ENCODE measurements around the gene STXBP6.
A peak's percentile ranks its signal among the peaks of the same experiment; 100 is the strongest.

Gene STXBP6

DNA sequence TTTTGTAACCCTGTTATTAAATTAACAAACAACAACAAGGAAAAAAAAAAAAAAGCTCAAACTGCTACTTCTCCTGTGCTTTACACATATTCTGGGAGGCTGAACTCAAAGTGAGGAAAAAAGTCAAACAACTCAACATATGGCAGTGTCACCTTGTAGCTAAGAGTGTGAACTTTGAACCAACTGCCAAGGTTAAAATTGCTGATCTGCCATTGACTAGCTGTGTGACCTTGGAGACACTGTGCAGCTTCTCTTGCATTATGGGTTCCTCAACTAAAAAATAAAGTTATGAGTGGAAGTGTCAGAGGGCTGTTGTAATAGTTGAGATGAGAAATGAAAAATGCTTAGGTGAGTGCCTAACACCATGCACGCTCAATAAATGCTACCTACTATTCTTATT lies 34.2 kb downstream of the STXBP6 start:
- no peak for DNase-seq (ENCODE audit: low read depth)

DNA sequence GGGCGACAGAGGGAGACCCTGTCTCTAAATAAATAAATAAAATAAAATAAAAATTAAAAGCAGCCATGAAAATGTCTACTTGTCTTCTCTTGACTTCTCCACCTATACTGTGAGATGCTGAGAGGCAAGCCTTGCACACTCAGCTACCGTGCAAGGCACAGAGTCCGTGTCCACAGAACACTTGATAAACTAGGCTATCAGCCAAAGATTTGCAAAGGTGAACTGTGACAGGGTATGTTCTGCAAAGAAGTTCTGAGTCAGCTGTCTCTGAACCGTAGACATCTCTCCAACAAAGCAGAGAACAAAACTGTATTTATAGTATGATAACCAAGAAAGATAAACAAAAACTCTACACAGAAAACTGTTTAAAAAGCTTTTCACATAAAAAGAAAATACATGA lies 35.5 kb downstream of the STXBP6 start:
- DNase-seq (ENCODE audit: low read depth) = peak; percentile 15

DNA sequence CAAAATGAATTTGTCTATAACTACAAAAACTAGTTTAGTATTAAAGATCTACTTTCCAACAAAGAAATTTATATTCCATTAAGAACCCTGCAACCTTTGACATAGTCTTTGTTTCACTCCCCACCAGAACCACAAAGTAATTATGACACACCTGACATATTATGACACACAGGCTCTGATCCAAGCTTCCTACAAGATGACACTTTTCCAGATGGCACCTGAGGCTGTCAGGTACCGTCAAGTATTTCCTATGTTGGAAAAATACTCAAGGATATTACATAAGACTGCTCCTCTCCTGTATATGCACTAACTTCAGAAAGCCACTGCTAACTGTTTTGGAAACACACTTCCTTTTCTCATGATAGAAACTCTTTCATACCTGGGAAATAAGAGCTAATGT lies 38.9 kb downstream of the STXBP6 start:
- DNase-seq (ENCODE audit: low read depth) = no peak

DNA sequence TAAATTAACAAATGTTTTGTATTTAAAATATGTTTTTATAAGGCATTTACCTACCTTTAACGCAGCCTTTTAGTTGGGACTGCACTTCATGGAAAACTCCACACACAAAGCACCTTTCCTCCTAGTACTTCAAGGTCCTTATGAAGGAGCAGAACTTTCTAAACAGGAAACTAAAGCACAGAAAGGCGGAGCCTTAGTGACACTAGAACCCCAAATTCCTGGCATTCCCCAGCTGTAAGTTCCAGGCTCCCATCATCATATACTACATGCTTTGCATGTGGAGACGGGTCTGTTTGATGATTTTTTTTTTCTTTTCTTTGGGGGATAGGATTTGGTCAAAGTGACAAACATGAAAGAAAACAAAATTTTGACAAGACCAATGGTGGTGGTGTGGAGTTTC lies 39.5 kb downstream of the STXBP6 start:
- DNase-seq (ENCODE audit: low read depth) = peak; percentile 9

DNA sequence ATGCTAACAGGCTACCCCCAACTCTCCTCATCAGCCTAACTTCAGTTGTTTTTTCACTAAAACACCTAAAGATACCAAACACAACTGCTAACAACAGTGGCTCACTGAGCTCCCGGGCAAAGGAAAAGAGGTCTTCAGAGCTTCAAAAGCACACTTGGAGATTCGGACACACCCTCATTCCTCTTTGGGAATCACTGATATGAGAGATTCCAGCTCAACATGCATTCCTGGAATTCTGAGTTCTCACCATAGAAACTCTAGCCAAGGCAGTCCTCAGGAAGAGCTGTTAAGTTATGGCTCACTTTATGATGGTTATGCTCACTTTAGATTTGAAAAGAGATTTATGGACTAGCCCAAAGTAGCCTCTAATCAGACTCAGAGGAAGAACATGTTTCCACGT lies 40.1 kb downstream of the STXBP6 start:
- DNase-seq (ENCODE audit: low read depth) = peak; percentile 11

DNA sequence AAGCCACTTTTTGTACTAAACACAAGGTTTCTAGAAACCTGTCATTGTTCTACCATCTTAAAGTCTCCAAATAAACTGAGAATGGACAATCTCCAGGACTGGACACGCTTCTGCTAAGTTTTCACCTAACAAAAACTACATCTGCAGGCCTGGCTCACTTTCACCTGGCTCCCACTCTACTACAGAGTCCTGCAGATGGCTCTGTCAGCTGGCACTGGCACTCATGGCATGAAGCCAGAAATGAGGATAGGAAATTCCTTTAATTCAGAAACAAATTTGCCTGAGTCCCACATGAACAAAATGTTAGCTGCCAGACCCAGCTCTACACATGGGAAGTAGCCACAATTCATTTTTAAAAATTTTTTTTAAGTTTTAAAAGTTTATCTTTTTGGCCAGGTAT lies 42.1 kb downstream of the STXBP6 start:
- DNase-seq (ENCODE audit: low read depth) = no peak

DNA sequence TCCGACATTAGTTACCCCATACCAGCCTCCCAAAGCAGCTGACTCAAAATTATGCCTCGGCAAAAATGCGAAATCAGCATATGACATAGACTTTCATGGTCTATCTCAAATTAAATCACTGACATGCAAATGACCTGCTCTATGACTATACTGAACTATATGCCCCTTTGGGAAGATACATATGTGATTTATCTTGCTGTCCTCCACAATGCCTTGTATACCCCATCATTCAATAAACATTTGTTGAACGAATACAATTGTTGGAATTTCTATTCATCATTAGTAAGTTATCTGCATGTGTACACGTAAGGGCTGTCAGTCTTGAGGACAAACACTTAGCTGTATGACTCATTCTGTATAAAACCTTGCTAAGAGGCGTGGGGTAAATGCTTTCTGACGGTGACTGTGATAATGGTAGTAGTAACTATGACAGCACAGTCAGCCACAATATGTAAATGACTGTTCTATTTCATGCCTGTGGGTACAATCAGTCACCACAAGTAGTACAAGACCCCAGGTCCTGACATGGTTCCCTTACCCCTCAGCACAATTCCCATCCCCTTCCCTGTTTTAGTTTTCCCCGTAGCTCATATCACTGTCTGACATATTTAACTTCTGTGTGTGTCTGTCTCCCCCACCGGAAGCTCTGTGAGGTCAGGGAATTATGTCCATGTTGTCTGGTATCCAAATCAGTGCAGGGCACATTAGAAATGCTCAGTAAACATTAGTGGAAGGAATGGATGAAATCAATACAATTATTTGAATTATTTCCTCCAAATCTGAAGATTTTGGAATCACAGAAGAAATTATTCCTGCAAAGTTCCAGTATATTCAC lies 42.8 kb downstream of the STXBP6 start:
- peak; percentile 94 for DNase-seq (ENCODE audit: low read depth)

DNA sequence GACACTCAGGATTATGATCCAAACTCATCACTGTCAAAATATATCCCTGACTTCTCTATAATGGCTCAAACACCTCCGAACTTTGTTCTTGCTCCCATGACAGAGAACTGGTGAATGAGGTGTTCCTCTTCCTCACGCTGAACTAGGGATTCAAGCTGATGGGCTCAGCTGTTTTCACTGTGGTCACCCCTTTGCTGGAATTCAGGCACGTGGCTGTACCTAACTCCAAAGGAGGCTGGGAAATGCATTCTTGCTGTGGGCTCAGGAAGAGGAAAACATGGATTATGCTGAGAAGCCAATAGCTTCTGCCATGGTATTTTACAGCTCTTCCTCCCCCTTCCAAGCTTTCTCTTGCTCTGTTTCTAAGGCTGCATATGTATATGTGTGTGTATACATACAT lies 43.9 kb downstream of the STXBP6 start:
- no peak for DNase-seq (ENCODE audit: low read depth)

DNA sequence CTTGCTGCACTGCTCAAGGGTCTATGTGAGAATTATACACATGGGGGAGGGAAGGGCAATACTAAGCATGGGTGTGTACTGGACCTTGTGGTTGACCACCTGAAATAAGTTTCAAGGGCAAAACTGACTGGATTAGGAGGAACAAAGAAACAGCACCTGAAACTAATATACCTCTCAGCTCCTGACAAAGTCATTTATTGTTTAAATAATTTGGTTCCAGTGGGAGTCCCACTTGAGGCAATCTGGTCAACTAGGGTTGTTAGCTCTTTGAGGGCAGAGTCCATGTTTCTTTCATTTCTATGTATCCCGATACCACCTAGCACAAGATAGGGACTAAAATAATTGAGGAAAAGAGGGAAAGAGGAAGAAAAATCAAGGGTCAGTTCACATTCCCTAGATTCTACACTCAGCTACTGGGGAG lies 45.5 kb downstream of the STXBP6 start:
- DNase-seq (ENCODE audit: low read depth) = no peak

DNA sequence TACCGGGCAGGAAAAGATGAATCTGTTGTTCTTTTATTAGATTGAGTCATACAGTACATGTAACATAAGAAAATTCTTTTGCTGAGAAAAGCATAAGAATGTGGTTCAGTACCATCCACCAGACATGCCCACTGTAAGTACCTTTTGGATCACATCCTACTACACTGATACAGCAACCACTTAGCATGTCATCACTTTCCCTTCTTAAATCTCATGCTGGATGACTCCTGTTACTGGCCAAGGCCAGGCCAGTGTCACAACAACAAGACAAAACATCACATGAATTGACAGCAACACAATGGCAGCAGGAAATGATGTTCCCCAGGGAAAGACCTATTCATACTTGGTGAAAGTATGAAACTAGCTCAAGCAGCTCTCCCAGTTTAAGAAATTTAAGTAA lies 46.4 kb downstream of the STXBP6 start:
- DNase-seq (ENCODE audit: low read depth) = peak; percentile 55

DNA sequence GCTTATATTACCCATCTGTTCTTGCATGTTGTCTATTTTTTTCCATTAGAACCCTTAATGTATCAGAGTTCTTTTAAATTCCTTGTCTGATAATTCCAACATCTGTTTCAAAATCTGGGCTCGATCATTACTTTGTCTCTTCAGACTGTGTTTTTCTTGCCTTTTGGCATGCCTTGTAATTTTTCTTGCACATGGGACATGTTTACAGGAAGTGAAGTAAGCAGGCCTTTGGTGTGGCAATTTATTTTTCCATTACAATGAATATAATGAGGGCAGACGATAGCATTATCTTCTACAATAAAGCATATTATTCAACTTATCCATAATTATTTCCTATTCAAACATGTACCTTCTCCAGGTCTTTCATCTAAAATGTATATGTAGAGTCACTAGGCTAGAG lies 48.3 kb downstream of the STXBP6 start:
- DNase-seq (ENCODE audit: low read depth) = peak; percentile 17

DNA sequence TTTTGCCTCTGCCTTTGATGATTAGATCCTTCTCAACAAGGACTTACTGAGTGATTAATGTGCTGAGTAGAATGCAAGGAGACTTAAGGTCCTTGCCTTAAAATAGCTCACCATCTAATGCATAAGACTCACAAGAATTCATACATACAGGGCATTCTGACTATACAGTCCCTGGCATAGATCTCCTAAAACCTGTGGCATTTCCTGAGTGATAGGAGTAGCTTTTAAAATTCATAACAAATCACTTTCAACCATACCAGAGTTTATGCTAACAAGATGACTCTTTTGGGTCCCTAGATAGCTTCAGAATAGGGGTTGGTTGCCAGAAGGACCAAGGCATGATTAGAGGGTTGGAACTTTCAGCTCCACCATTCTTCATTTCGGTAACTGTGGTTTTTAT lies 48.8 kb downstream of the STXBP6 start:
- DNase-seq (ENCODE audit: low read depth) = peak; percentile 58

DNA sequence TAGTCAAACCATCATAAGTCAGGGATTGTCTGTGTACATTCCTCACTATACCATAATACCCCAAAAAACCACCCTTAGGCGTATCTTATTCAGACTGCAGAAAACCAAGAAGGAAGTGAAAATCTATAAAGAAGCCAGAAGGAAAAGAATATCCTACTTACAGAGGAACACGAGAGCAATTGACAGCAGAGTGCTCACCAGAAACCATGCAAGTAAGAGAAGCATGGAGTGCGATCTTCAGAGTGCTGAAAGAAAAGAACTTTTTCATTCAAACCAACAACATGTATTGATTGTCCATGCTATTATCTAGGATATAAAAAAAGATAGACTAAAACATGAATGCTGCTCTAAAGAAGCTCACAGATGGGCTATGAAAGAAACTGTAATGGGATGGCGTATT lies 50.8 kb downstream of the STXBP6 start:
- DNase-seq (ENCODE audit: low read depth) = no peak

DNA sequence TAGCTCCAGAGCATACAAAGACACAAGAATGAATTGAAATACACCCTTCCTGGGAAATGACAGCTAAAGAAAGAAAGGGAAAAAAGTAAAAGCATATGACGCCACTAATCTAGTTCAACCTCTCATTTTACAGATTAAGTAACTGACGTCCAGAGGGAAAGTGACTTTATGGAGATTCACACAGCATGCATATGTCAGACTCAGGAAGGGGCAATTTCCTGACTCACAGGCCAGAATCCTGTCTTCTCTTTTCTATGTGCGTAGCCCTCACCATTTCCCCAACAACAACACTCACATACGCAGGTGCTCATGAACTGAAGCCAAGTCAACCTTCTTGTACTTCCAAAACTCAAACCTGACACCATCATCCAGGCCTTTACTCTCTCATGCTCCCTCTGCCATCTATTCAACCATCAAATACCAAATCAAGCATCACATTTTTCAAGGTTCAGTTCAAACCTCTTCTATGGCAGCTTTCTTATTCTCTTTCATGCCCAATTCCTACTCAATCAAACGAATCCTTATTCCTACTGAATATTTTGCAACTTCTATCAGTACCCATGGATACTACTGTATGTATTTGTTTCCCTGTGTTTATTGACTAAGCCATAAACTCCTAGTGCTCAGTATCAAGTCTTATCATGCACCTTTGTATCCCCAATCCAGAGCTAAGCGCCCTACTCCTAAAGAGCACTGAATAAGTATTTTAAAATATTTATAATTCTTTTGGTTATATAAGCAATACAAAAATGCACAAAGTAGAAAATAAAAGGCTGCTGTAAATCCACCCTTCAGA lies 52.8 kb downstream of the STXBP6 start:
- DNase-seq (ENCODE audit: low read depth) = no peak

DNA sequence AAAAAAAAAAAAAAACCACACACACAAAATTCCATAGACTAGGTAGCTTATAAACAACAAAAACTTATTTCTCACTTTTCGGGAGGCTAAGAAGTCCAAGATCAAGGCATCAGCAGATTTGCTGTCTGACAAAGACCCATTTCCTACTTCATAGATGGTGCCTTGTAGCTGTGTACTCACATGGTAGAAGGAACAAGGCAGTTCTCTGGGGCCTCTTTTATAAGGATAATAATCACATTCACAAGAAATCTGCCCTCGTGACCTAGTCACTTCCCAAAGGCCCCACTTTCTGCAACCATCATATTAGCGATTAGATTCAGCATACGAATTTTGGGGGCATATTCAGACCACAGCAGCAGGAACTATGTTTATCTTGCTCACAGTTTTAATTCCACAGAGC lies 54.9 kb downstream of the STXBP6 start:
- DNase-seq (ENCODE audit: low read depth) = no peak

DNA sequence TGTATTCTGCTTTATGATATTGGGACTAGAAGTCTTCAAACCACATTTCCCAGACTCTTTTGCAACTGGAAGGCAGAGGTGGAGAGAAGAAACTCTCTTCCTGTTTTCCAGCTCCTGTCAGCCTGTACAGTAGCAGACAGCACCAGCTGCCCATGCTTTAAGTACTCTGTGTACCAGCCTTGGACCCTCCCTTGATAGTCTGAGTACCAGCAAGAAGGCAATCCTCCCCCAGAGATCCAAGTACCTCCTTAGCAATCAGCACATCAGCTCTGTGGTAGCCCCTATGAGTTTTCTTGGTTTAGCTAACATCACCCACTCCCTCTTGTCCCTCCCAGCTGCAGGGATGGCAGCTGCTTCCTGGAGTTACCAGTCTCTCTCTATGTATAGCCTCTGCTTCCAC lies 56.3 kb downstream of the STXBP6 start:
- DNase-seq (ENCODE audit: low read depth) = no peak

DNA sequence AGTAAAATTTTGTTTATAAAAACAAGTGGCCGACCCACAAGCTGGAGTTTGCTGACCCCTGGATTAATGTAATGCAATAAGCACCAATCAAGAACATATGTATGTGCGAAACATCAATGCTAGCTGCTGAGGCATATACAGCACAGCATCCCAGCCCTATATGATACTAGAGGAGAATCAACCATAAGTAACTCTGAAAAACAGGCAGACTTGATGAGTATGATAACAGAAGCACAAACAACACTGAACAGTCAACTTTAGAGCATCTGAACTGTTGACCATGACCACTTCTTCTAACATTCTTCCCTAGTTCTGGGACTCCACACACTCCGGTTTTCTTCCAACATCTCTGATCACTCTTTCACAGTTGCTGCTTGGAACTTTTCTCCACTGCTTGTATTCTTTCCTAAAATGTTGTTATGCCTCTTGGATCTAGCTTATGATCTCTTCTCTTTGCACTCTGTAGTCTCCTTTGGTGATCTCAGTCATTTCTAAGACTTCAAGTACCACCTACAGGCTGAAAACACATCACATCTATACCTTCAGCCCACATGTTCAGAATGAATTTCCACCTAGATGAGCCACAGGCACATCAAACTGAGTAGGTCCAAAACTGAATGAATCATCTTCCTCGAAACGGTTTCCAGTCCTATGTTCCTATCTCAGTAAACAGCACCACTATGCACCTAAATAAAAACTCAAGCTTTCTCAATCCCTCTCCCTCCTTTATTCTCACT lies 57.2 kb downstream of the STXBP6 start:
- DNase-seq (ENCODE audit: low read depth) = no peak

DNA sequence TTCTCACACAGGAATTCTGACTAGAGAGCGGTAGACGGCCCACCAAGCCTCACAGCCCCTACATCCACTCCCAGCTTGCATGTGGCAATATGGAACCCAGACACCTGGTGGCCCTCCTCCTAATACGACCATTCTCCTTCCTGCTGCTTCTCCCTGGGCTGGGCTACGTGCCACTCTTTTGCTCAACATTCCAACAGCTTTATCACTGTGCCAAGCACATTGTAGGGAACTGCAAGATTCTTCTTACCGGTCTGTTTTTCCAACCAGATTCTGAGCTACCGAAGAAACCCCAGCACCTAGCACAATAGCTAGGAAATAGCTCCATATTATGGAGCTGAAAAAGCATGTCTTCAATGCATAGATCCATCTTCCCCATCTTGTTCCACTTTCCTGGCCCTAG lies 58.1 kb downstream of the STXBP6 start:
- no peak for DNase-seq (ENCODE audit: low read depth)

DNA sequence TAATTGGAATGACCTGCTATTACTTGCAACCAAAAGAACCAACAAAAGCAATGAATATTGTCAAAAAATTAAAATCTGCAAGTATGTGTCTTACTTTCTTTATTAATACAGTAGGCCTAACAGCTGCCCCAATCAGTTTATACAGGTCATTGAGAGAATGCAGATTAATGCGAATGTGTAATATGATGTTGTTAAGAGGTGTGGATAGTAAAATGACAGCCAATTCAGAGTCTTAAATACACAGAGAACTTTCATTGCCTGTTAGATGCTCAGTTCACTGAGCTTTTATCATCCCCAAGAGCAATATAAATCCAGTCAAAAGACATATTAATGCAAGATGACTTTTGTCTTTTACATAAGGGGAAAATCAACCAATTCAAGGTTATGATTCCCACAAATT lies 58.7 kb downstream of the STXBP6 start:
- no peak for DNase-seq (ENCODE audit: low read depth)

DNA sequence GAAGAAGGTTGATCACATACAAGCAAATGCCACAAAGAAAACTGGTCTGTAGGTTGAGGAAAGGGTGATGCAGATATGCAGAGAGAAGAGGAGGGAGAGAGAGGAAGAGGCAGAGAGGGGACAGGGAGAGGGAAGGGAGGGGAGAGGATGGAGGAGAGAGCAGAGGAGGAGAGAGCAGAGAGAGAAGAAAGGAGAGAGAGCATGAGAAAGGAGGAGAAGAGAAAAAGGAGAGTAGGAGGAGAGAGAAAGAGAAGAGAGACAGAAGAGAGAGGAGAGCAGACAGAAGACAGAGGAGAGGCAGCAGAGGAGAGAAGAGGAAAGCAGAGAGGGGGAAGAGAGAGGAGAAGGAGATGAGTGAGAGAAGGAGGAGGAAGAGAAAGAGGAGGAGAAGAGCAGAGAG lies 59.2 kb downstream of the STXBP6 start:
- no peak for DNase-seq (ENCODE audit: low read depth)

DNA sequence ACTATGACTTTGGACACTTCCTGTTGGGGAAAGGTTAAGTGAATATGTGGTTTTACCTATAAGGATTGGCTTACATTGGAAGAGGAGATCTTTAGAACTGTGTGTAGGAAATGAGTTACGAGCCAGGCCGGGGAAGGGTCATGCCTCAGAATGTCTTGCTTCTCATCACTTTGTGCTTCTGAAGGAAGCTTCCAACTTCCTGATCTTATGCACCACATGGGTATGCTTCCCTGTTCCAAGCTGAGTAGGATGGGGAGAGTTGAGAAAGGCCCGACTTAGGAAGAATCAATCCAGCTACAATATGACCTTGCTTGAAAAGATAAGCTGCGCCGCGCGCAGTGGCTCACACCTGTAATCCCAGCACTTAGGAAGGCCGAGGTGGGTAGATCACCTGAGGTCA lies 59.9 kb downstream of the STXBP6 start:
- DNase-seq (ENCODE audit: low read depth) = no peak

DNA sequence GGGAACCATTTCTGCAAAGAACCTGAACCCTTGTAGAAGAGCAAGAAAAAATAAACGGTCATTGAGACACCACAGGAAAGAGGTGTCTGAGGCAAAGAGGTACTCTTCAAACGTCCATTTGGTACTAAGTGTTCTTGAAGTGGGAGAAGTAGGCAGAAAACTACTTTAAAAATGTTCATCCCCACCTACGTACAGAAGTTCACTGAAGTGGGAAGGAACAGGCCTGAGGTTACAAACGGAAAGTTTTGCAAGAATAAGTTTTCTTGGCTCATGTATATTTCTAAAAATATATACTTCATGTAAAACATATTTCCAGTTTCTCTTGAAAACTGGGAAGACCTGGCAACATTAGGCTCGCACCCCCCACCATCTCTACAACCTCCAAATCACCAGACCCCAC lies 61.2 kb downstream of the STXBP6 start:
- DNase-seq (ENCODE audit: low read depth) = no peak

Data from iris pigment epithelial cell (primary cell).